GM23248 (cell line): ENCODE measurements around the gene NRCAM.

Source experiments
- EZH2 ChIP-seq: fragments of 200-600 bp; sonication (generic); IDR thresholded peaks from 2 replicates; pipeline ENCODE4 v1.6.1; 2018; ENCODE audit warnings: antibody characterized with exemption, mild to moderate bottlenecking; ENCODE audit not compliant: insufficient read depth, poor library complexity, severe bottlenecking
- EZH2phosphoT487 ChIP-seq: fragments of 200-600 bp; sonication (generic); IDR thresholded peaks from 2 replicates; pipeline ENCODE4 v1.6.1; 2018; ENCODE audit warnings: antibody characterized with exemption, moderate library complexity, mild to moderate bottlenecking, low read depth; ENCODE audit not compliant: insufficient read depth

- TF ChIP-seq EZH2phosphoT487: no peak
- TF ChIP-seq EZH2: no peak
Observed at GRCh38 chr7:108347616-108348015, 108.6 kb downstream of the NRCAM start.
